ENCODE data around the gene VSTM1.

- no peak for TF ChIP-seq CTCF (IDR thresholded peaks at IDR 0.05)
- TF ChIP-seq POLR2A (IDR thresholded peaks at IDR 0.05), result no peak
Observed at GRCh38 chr19:54108496-54108895, 44.8 kb upstream of the VSTM1 start.
